RCC 7860 (cell line): ENCODE data around the gene ACSS3.

Experiments
- DNase-seq: peaks from one replicate; pipeline ENCODE4 v3.0.0-alpha.2; 2015; ENCODE audit warnings: low spot score
- FAIRE-seq: peaks from 2 replicates; lab custom pipeline; 2012; peaks lifted over from hg19 to GRCh38; lab: Jason Lieb, UNC

Gene ACSS3

DNA sequence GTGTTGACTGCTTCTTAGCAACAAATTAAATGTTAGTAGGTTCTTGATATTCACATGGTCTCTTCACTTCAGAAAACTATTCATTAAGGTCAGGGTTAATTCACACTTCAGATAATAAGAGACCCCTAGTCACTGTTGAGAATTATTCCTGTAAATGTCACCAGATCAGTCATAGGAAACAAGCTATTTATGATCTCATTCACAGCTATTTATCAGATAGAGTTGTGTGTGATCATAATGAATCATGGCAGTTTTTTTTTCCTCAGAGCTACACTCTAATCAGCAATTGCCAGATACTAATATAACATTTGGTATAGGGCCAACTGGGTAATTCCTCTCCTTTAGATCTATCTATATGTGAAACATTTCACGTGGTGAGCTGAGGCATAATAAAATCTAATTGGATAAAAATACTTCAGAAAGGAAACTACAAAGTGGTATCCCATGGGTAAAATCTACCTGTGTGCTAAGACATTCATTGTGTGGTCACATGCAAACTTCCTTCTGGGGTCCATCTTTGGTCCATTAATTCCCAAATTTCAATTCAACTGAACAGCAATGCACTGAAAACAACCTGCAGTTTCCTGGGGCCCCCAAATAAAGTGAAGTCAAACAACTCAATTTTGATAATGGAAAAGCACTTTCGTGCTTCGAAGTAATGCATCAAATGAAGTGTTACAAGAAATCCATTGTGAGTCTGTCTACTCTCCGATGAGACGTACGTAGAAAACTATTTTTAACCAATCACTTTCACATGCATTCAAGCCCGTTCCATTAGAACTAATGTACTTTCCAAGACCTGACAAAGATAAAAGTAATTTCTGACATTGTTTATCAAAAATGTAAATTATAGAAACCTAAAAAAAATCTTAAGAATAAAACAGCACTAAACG lies 197.0 kb downstream of the ACSS3 start:
- DNase-seq (no peak), FAIRE-seq (no peak)

DNA sequence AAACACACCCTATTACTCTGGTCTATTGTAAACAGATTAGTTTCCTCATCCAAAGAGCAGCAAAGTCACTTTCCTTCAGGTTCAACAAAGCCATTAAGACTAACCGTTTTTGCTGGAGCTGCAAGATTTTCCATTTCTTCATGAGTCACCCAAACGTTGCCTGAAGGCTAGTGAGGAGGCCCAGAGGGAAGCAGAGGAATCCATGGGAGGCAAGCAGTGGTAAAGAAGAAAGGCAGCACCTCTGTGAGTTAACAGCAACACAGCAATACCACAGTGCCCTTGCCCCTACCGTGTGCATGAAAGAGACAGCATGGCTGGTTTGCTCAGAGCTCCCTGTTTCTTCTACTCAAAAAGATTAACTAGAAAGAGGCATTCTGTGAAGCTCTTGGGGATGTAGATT lies 206.3 kb downstream of the ACSS3 start:
- no peak for DNase-seq
- FAIRE-seq: no peak

DNA sequence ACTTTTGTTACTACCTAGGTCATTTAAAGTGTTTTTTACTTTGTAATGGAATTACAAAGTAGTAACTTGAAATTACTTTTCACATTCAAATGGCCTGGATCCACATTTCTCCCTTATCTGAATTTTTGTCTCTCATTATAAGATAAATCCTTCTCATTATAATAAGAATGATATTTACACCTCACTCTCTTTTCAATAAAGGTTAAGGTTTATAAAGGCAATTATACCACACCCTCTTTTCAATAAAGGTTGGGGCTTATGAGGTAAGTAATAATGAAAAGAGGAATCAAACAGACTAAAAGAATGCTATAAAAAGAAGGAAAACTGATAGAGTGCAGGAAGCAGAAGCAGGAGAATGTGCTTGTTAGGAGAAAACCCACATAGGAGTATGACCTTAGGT lies 210.8 kb downstream of the ACSS3 start:
- FAIRE-seq: no peak

DNA sequence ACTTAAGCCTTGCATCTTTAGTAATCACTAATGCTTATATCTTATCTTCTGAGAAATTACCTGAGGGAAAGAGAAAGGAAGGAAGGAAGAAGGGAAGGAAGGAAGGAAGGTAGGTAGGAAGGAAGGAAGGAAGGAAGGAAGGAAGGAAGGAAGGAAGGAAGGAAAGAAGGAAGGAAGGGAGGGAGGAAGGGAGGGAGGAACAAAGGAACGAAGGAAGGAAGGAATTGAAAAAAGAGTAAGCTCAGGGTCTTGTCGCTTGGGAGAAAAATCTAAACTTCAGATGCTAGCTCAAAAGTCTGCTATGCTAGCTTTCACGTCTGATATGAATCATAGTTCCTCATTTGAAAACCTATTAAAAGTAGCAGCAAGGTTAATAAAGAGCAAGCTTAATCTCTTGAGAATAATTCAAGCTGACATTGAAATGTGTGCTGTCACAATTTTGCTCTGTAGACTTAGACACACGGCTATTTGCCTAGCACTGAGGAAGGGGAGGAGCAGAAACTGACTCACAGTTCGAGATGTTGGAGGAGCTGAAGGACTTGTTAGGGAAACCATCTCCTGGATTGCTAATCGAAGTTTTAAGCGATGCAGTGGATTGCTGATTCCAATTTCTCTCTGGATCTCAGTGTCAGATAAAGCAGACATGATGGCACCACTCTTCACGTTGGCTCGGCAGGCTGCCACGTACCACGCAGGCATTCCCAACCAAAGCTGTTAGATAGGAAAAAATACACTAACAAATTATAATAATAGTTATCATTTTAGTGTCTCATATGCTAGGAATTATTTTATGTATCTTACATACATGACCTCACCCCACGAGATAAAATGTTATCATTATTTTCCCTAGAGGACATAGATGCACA lies 216.7 kb downstream of the ACSS3 start:
- DNase-seq (no peak), FAIRE-seq (no peak)

More for the DNA sequence above, 210.8 kb downstream of the ACSS3 start:
- no peak for DNase-seq

DNA sequence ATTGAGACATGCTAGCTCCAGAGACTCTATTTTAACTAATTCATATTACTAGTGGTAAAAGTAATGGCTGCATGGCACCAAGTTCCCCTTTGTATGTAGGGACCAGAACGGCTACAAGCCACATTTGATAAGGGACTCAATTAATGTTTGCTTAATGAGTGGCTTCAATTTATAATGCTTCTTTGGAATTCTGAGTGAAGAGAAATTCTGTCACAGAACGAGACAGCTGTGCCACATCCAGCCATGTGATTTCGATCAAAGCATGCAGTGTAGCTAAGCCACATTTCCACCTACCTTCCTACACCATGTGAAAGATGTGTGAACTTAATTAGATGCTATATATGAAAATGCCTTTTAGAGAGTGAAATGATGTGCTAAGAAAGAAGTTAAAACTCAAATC lies 217.4 kb downstream of the ACSS3 start:
- FAIRE-seq (no peak), DNase-seq (no peak)

DNA sequence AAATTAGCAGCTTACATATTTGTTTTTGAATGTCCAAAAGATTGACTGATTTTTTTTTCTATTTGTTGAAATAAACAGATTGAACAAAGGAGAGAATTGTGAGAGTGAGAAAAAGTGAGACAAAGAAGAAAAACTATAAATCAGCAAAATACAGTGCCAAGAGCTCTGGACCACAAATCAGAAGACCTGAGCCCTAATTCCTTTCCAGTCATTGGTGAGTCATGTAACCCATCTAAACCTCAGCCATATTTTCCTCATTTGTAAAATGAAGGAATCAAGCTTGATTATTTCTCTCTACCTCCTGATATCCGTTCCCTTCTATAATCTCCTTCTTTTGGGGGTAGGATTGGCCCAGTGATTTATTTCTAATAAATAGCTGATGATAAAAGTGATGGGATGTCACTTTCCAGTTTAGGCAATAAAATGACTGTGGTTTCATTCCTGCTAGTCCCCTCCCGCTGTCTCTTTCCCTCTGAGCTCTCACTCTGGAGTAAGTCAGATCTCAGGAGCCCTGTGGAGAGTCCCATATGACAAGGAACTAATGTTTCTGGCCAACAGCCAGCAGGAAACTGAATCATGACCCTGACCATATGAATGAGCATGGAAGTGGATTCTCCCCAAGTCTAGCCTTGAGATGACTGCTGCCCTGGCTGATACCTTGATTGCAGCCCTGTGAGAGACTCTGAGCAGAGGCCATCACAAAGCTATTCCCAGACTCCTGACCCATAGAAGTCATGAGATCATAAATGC lies 218.9 kb downstream of the ACSS3 start:
- peak; percentile 75 for DNase-seq
- FAIRE-seq: peak; percentile 56

DNA sequence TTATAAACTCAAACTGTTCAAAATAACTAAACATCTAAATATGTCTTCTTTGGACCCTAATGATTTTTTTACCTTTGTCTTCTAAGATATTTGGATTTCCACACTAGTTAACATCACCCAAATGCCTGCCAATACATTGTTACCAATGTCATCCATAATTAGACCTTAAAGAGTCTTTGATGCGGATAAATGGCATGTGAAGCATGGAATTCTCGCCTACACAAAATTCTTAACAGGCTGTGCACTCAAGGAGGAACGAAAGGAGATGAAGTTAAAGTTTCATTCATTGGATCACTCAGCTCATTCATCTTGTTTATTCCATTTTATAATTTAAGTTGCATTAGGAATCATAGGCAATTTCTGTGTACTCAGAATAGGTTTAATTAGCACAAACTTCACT lies 219.7 kb downstream of the ACSS3 start:
- no peak for FAIRE-seq
- DNase-seq: no peak

DNA sequence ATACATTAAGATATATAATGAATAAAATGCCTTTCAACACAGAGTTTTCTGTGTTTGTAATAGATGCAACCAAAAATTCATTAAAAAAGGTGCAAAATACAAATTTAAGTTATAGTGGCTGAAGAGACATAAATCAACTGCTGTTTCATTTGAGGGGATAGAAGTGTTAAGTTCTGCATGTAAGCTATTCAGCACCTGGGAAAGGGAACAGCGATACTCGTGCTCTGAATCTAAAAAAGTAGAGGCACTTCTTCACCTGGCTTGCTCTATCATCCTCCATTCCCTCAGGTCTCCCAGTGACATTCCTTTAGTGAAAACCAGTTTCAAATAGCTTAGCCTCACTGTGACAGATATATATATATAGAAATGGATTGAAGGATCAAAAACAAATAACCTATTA lies 222.6 kb downstream of the ACSS3 start:
- FAIRE-seq: no peak
- DNase-seq: no peak

DNA sequence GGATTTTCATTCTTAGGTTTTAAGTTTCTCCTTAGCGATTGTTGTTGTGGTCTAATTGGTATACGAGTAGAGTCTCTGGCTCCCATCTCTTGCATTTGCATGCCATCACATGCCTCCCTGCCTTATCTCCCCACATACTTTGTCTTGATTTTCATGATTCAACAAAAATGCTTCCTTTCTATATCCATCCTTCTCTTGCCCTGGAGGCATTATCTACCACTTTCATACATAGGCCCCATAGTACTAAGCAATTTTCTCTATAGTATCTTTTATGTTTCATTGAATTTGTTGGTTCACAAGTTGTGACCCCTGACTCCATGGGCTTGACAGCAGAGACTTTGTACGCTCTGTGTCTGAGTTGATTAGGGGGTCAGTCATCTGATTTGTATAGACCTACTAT lies 226.1 kb downstream of the ACSS3 start:
- no peak for FAIRE-seq

More for the DNA sequence above, 226.1 kb downstream of the ACSS3 start:
- DNase-seq: no peak
